Lower lobe of right lung (tissue), 2 donors: ENCODE results near the gene TMC2. TPM values are rescaled to one million over a fixed set of nuclear protein-coding genes. Genes with fewer than 3 reads are reported as not detected.
A peak's percentile ranks its signal among the peaks of the same experiment; 100 is the strongest.

ENCODE experiments used
- ATAC-seq, 2 donors: fragments of 200-7000 bp; cut with Tn5 transposase; one replicate each; pipeline ENCODE4 v1.9.1; 2020 to 2022; ENCODE audit warnings: mild to moderate bottlenecking in 2 of 2, moderate library complexity in 2 of 2
- DNase-seq: peaks from one replicate; pipeline ENCODE4 v3.0.0-alpha.2; 2020
- H3K27ac ChIP-seq: fragments of 200-600 bp; one replicate; pipeline ENCODE4 v1.8.0; 2022
- H3K27me3 ChIP-seq: fragments of 200-600 bp; one replicate; pipeline ENCODE4 v1.8.0; 2022; ENCODE audit warnings: low read depth
- H3K36me3 ChIP-seq: fragments of 200-600 bp; one replicate; pipeline ENCODE4 v1.8.0; 2022; ENCODE audit warnings: mild to moderate bottlenecking
- H3K4me1 ChIP-seq: fragments of 200-600 bp; one replicate; pipeline ENCODE4 v1.8.0; 2022
- H3K4me3 ChIP-seq: fragments of 200-600 bp; one replicate; pipeline ENCODE4 v1.8.0; 2022; ENCODE audit warnings: mild to moderate bottlenecking
- H3K9me3 ChIP-seq: fragments of 200-600 bp; one replicate; pipeline ENCODE4 v1.8.0; 2022
- intact Hi-C: fragments of 100-400 bp; cut with DNase I; formaldehyde crosslinking; loops from one replicate; pipeline ENCODE4 v1.11.0; 2022
- total RNA-seq: library from RNA; stranded (reverse); fragmentation: NEBNext Ultra II Directional; extraction: Animal tissue kit (Norgen Biotek cat#: 25700); gene quantifications from one replicate; pipeline ENCODE4 v1.2.1, GENCODE V29; 2021
- TF ChIP-seq, protein P1 (sequence below): fragments of 200-600 bp; IDR thresholded peaks from one replicate; pipeline ENCODE4 v1.8.0; 2022; ENCODE audit warnings: antibody characterized with exemption, mild to moderate bottlenecking
- donor health status: DM: no; HTN: yes; CAD: no; lungs with severe emphysema.

TMC2 gene
- total RNA-seq, 1 donor from 2014 or later: 0.92 TPM

- intact Hi-C loops: no loop called here
Observed at GRCh38 chr20:2619961-2620595, 83.7 kb downstream of the TMC2 start.

GRCh38 chr20:2624190-2624589 lies 87.8 kb downstream of the TMC2 start:
- peak overlapping the region; percentile 59 for H3K27ac ChIP-seq
- DNase-seq (no peak), ATAC-seq (peak in 1 of 2 donors; percentile 50)
- intact Hi-C loops: no loop called here
- H3K4me3 ChIP-seq: peak overlapping the region; percentile 4
- no peaks in the 10 kb centered on the region for H3K27me3 ChIP-seq
- TF ChIP-seq, protein P1, sequence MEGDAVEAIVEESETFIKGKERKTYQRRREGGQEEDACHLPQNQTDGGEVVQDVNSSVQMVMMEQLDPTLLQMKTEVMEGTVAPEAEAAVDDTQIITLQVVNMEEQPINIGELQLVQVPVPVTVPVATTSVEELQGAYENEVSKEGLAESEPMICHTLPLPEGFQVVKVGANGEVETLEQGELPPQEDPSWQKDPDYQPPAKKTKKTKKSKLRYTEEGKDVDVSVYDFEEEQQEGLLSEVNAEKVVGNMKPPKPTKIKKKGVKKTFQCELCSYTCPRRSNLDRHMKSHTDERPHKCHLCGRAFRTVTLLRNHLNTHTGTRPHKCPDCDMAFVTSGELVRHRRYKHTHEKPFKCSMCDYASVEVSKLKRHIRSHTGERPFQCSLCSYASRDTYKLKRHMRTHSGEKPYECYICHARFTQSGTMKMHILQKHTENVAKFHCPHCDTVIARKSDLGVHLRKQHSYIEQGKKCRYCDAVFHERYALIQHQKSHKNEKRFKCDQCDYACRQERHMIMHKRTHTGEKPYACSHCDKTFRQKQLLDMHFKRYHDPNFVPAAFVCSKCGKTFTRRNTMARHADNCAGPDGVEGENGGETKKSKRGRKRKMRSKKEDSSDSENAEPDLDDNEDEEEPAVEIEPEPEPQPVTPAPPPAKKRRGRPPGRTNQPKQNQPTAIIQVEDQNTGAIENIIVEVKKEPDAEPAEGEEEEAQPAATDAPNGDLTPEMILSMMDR: no peak
- H3K36me3 ChIP-seq: no peaks in the 10 kb centered on the region
- peaks cover 10% of the 10 kb centered on the region for H3K9me3 ChIP-seq
- no peaks in the 10 kb centered on the region for H3K4me1 ChIP-seq

More at GRCh38 chr20:2619961-2620595, 83.7 kb downstream of the TMC2 start:
- no peaks in the 10 kb centered on the region for H3K36me3 ChIP-seq
- H3K9me3 ChIP-seq: no peaks in the 10 kb centered on the region
- H3K27ac ChIP-seq: no peak overlapping the region
- H3K4me3 ChIP-seq: no peak overlapping the region
- DNase-seq (no peak), ATAC-seq (no peak)
- TF ChIP-seq, protein P1: no peak
- H3K27me3 ChIP-seq: no peaks in the 10 kb centered on the region
- H3K4me1 ChIP-seq: no peaks in the 10 kb centered on the region

DNA sequence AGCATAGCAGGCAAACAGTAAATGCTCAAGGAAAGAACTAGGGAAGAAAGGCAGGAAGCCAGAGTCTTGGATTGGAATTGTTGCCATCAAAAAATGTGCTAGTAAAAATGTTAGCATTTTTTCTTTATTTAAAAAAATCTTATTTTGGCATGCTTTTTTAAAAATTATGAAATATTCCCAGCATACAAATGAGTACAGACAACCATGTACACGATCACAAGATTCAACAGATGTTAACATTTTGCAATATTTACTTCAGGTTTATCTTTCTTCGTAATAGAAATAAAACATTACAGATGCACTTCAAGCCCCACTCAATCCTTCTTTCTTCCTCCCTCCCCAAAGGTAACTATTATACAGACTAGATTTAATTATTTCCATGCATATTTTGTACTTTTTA lies 88.7 kb downstream of the TMC2 start:
- no peaks in the 10 kb centered on the region for H3K4me1 ChIP-seq
- H3K27ac ChIP-seq: no peak overlapping the region
- H3K36me3 ChIP-seq: no peaks in the 10 kb centered on the region
- TF ChIP-seq, protein P1: no peak
- H3K4me3 ChIP-seq: no peak overlapping the region
- DNase-seq (no peak), ATAC-seq (no peak)
- peaks cover 10% of the 10 kb centered on the region for H3K9me3 ChIP-seq
- H3K27me3 ChIP-seq: no peaks in the 10 kb centered on the region
- intact Hi-C loops: no loop called here

DNA sequence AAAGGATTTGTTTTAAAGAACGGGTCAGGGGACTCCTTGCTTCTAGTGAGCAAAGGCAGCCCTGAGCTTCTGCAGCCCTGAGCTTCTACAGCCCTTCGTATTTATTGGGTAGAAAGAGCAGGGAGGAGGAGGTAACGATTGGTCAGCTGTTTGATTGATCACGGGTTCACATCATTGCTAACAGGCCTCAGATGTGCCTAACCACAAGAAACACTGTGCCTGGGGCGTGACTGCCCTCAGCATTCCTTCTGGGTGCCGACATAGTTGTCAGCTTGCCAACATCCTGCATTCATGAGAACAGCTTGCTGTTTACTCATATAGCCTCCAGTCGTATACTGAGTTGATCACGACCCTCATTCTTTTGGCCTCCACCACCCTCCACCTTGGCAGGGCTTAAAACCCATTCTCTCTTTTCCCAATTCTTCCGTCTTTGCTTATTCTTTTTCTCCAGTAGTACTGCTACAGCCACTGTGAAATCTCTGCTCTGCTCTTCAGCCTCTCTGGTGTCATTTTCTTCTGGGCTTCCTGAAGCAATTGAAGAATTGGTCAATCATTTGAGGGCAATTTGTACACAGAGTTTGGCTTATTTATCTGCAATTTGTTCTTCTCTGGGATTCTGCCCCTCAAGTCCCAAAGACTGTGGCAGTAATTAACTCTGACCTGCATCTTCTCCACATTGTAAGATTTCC lies 90.6 kb downstream of the TMC2 start:
- DNase-seq: peak; percentile 53
- Histone ChIP-seq H3K36me3 (no peaks in the 10 kb centered on the region), H3K27ac (no peak overlapping the region), H3K4me1 (no peaks in the 10 kb centered on the region), H3K4me3 (no peak overlapping the region), H3K27me3 (no peaks in the 10 kb centered on the region), H3K9me3 (peaks cover 10% of the 10 kb centered on the region)
- ATAC-seq: peak in 1 of 2 donors; percentile 51
- TF ChIP-seq, protein P1: no peak
- intact Hi-C loops: no loop called here

- Histone ChIP-seq H3K9me3 (peaks cover 7% of the 10 kb centered on the region), H3K4me1 (no peaks in the 10 kb centered on the region), H3K36me3 (no peaks in the 10 kb centered on the region), H3K27me3 (peaks cover 9% of the 10 kb centered on the region), H3K27ac (no peak overlapping the region), H3K4me3 (no peak overlapping the region)
- TF ChIP-seq, protein P1: no peak
- ATAC-seq (no peak), DNase-seq (no peak)
- intact Hi-C loops: no loop called here
Observed at GRCh38 chr20:2631228-2631627, 94.9 kb downstream of the TMC2 start.
